ENCODE data around the gene CNOT6L.

Gene CNOT6L

GRCh38 chr4:77703666-77704065, 115.5 kb downstream of the CNOT6L start:
- Histone ChIP-seq H3K4me1 (no peaks in the 10 kb centered on the region), H3K4me3 (no peak overlapping the region), H3K36me3 (replicated peaks) (no peaks in the 10 kb centered on the region), H3K27me3 (ENCODE audit: low read depth) (peaks cover 4% of the 10 kb centered on the region), H3K9me3 (no peaks in the 10 kb centered on the region)
- in situ Hi-C loops (cut with MboI; ENCODE audit: low sequenced_read_pairs), result no loop called here
- no peak for DNase-seq (ENCODE audit: low spot score in 2 of 2)

GRCh38 chr4:77701121-77701520, 118.0 kb downstream of the CNOT6L start:
- H3K36me3 ChIP-seq (replicated peaks), result no peaks in the 10 kb centered on the region
- no peak overlapping the region for H3K4me3 ChIP-seq
- H3K27me3 ChIP-seq (ENCODE audit: low read depth), result peaks cover 4% of the 10 kb centered on the region
- in situ Hi-C loops (cut with MboI; ENCODE audit: low sequenced_read_pairs), result no loop called here
- no peaks in the 10 kb centered on the region for H3K9me3 ChIP-seq
- H3K4me1 ChIP-seq, result no peaks in the 10 kb centered on the region
- no peak for DNase-seq (ENCODE audit: low spot score in 2 of 2)

GRCh38 chr4:77699731-77700210, 119.4 kb downstream of the CNOT6L start:
- Histone ChIP-seq H3K36me3 (replicated peaks) (no peaks in the 10 kb centered on the region), H3K4me3 (no peak overlapping the region), H3K27me3 (ENCODE audit: low read depth) (peaks cover 4% of the 10 kb centered on the region), H3K9me3 (no peaks in the 10 kb centered on the region), H3K4me1 (no peaks in the 10 kb centered on the region)
- in situ Hi-C loops (cut with MboI; ENCODE audit: low sequenced_read_pairs), result no loop called here
- DNase-seq (ENCODE audit: low spot score in 2 of 2), result peak; percentile 15 to 46

- in situ Hi-C loops (cut with MboI; ENCODE audit: low sequenced_read_pairs), result no loop called here
- Histone ChIP-seq H3K9me3 (no peaks in the 10 kb centered on the region), H3K27me3 (ENCODE audit: low read depth) (peaks cover 4% of the 10 kb centered on the region), H3K4me1 (no peaks in the 10 kb centered on the region), H3K4me3 (no peak overlapping the region), H3K36me3 (replicated peaks) (no peaks in the 10 kb centered on the region)
- peak; percentile 37 to 42 for DNase-seq (ENCODE audit: low spot score in 2 of 2)
Measured at GRCh38 chr4:77697860-77698590, 121.1 kb downstream of the CNOT6L start.

- Histone ChIP-seq H3K36me3 (replicated peaks) (no peaks in the 10 kb centered on the region), H3K4me3 (no peak overlapping the region), H3K9me3 (no peaks in the 10 kb centered on the region), H3K4me1 (no peaks in the 10 kb centered on the region), H3K27me3 (ENCODE audit: low read depth) (no peaks in the 10 kb centered on the region; the same call in 1 of the 2 replicates)
- no peak for DNase-seq (ENCODE audit: low spot score in 2 of 2)
- in situ Hi-C loops (cut with MboI; ENCODE audit: low sequenced_read_pairs), result no loop called here
Measured at GRCh38 chr4:77695774-77696173, 123.4 kb downstream of the CNOT6L start.

GRCh38 chr4:77692847-77693432, 126.2 kb downstream of the CNOT6L start:
- DNase-seq (ENCODE audit: low spot score in 2 of 2), result no peak
- no peak overlapping the region for H3K4me3 ChIP-seq
- H3K4me1 ChIP-seq, result peaks cover 9% of the 10 kb centered on the region
- peaks cover 9% of the 10 kb centered on the region; the same call in 1 of the 2 replicates for H3K27me3 ChIP-seq (ENCODE audit: low read depth)
- no peaks in the 10 kb centered on the region for H3K9me3 ChIP-seq
- H3K36me3 ChIP-seq (replicated peaks), result no peaks in the 10 kb centered on the region
- in situ Hi-C loops (cut with MboI; ENCODE audit: low sequenced_read_pairs), result no loop called here

GRCh38 chr4:77681792-77682191, 137.4 kb downstream of the CNOT6L start:
- Histone ChIP-seq H3K4me1 (no peaks in the 10 kb centered on the region), H3K27me3 (ENCODE audit: low read depth) (peaks cover 10% of the 10 kb centered on the region), H3K4me3 (no peak overlapping the region), H3K9me3 (no peaks in the 10 kb centered on the region), H3K36me3 (replicated peaks) (no peaks in the 10 kb centered on the region)
- in situ Hi-C loops (cut with MboI; ENCODE audit: low sequenced_read_pairs), result no loop called here
- no peak for DNase-seq (ENCODE audit: low spot score in 2 of 2)

GRCh38 chr4:77676842-77677241, 142.3 kb downstream of the CNOT6L start:
- Histone ChIP-seq H3K4me3 (no peak overlapping the region), H3K9me3 (no peaks in the 10 kb centered on the region), H3K27me3 (ENCODE audit: low read depth) (peaks cover 5% of the 10 kb centered on the region), H3K4me1 (no peaks in the 10 kb centered on the region), H3K36me3 (replicated peaks) (no peaks in the 10 kb centered on the region)
- in situ Hi-C loops (cut with MboI; ENCODE audit: low sequenced_read_pairs), result no loop called here
- DNase-seq (ENCODE audit: low spot score in 2 of 2), result no peak

GRCh38 chr4:77671051-77671450, 148.1 kb downstream of the CNOT6L start:
- no peaks in the 10 kb centered on the region for H3K27me3 ChIP-seq (ENCODE audit: low read depth)
- H3K4me3 ChIP-seq, result no peak overlapping the region
- peaks cover 6% of the 10 kb centered on the region for H3K4me1 ChIP-seq
- H3K36me3 ChIP-seq (replicated peaks), result no peaks in the 10 kb centered on the region
- in situ Hi-C loops (cut with MboI; ENCODE audit: low sequenced_read_pairs), result no loop called here
- peak; percentile 54 to 86 for DNase-seq (ENCODE audit: low spot score in 2 of 2)
- H3K9me3 ChIP-seq, result no peaks in the 10 kb centered on the region

GRCh38 chr4:77669946-77670590, 149.1 kb downstream of the CNOT6L start:
- H3K27me3 ChIP-seq (ENCODE audit: low read depth), result no peaks in the 10 kb centered on the region
- peaks cover 6% of the 10 kb centered on the region for H3K4me1 ChIP-seq
- in situ Hi-C loops (cut with MboI; ENCODE audit: low sequenced_read_pairs), result no loop called here
- H3K36me3 ChIP-seq (replicated peaks), result no peaks in the 10 kb centered on the region
- H3K9me3 ChIP-seq, result no peaks in the 10 kb centered on the region
- H3K4me3 ChIP-seq, result no peak overlapping the region
- DNase-seq (ENCODE audit: low spot score in 2 of 2), result no peak

GRCh38 chr4:77665381-77666069, 153.6 kb downstream of the CNOT6L start:
- no peak for DNase-seq (ENCODE audit: low spot score in 2 of 2)
- Histone ChIP-seq H3K27me3 (ENCODE audit: low read depth) (peaks cover 8% of the 10 kb centered on the region), H3K36me3 (replicated peaks) (no peaks in the 10 kb centered on the region), H3K9me3 (no peaks in the 10 kb centered on the region), H3K4me1 (peaks cover under 1% of the 10 kb centered on the region; the same call in 1 of the 2 replicates), H3K4me3 (no peak overlapping the region)
- in situ Hi-C loops (cut with MboI; ENCODE audit: low sequenced_read_pairs), result no loop called here

All from HAP-1 (cell line).